NCI-H2107 (cell line): ENCODE results near the gene GALNTL6.
"Not testable (repeated sequence)": the region's sequence is repeated elsewhere in the genome, so short reads cannot be mapped to it uniquely, and the experiment has no call there.

Source experiments
- DNase-seq: peaks from one replicate; lab custom pipeline; 2025; lab: John Stamatoyannopoulos, UW

GALNTL6 gene

DNA sequence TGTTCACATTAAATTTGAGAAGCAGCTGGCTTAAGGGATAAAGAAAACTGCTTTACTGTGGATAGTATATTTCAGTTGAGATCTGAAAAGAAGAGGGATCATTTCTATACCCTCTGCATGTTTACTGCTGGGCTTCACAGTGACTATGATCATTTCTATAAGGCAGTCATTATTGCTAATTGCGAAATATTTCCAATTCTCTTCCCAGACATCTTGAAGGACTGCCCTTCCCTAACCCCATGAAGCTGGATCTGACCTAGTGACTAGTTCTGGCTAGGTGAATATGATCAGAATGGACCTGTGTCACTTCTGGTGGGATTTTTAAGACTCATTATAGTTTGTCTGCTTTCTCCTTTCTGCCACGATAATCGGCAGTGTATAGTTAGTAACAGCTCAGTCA, 848.9 kb downstream of the GALNTL6 start:
- no peak for DNase-seq

DNA sequence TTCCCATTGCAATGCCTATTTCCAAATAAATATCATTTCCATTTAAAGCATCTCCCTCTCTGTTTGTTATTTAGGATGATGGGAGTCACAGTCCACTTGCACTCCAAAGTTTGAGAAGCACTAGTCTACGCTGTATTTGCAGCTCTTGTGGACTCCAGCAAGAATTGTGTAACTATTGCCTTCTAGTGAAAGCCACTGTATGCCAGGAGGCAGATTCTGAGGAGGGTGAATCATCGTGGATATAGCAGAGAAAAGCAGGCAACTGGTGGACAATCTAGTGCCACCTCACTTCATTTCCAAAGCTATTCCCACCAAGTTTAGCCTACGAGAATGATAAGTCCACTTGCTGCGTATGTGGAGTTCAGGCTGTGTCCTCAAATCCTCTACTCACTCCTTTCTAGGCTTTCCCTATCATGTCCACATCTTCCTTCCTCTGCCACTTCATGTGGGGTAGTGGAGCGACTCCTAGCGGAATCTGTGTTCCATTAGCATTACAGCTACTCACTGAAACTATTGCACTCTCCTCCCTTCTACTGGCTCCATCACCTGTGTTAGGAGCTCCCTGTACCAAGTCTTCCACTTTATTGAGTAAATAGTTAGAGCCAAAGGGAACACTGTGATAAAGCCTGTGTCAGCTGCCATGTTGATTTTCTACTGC, 853.6 kb downstream of the GALNTL6 start:
- DNase-seq, result no peak

DNA sequence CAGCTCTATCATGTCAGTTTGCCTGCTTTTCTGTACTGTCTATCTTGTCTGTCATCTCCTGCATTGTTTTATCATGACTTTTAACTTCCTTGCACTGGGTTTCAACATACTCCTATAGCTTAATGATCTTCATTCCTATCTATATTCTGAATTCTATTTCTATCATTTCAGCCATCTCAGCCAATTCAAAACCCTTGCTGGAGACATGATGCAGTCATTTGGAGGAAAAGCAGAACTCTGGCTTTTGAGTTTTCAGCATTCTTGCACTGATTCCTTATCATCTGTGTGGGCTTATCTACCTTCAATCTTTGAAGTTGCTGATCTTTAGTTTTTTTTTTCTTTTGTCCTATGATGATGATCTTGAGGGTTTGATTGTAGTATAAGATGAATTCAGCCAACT, 861.6 kb downstream of the GALNTL6 start:
- no peak for DNase-seq

DNA sequence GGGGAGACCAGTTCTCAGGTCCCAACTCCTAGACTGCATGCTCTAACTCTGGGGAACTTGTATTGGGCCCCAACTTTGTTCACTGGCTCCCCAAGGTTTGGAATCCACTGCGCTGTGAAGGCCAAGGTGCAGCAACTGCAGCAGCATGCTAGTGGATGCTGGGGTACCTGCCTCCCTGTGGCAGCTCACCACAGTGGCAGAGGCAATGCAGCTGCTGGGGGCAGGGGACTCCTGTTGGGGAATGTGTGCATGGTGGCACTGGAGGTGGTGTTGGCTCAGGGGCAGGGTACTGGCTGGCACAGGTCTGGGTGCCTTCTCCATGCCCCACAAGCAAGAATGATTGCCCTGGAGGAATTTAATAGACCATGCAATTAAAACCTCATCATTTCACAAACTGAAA, 862.0 kb downstream of the GALNTL6 start:
- no peak for DNase-seq

DNA sequence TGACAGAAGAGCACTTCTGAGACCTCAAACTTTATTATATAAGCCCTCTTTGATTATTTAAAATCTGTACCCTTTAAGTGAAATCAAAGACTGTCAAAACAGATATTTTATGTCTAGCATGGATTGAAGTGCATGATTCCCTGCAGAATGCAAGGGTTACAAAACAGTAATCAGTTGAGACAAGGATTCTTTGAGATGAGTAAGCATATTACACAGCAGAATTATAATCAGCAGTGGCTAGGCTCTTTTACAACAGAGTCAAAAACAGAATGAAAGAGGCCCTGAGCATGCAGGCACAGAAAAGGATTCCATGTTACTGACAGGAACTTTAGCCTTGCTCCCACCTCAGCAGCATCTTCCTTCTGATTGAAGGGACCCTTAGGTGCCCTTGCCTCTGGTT, 867.5 kb downstream of the GALNTL6 start:
- no peak for DNase-seq

DNA sequence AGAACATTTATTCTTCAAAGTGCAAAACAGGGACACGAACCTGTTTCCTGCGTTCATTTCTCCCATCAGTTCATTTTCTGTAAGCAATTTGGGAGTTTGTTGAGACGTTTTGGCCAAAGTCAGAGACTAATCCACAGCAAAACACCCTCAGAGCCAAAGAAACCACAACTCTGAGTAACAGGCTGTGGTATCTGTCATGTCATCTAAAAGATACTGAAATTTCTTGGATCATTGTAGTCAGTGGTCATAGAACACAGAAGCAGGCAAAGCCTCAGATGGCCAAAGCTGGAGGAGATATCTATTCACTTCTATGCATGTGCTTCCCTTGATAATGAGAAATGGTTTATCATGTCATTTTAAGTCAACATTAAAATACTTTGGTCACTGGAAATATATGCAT, 869.8 kb downstream of the GALNTL6 start:
- DNase-seq, result no peak

DNA sequence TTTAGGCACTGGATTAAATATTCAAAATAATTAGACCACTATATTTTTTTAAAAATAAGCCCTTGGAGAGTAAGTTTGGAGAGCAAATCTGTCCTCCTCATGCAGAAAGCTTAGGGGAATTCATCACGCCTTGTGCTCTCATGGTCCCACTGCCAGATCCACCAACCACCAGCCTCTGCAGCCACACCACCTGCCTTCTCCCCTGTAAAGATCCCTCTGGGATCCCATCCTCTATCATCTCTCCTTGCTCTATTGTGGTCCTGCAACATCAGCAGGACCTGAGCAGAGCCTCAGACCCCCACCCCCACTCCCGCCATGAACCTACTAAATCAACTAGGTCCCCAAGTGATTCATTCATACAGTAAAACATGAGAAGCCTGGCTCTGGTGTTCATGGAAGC, 872.8 kb downstream of the GALNTL6 start:
- no peak for DNase-seq

DNA sequence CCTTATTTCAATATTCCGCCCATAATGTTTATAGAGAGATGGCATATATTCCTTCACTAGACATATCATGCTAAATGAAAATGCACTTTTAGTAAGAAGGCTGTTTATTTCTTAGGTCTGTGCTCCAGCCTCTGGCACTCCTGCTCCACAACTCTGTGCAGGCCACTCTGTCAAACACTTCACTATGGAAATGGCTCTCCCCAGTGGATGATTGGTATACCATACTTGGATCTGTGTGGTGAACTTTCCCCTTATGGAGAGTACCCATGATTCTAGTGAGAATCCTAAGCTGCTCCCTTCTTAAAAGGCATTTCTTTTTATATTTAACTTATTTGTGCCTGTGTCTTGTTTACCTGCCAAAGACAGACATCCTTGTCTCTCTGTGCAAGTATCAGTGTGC, 875.3 kb downstream of the GALNTL6 start:
- no peak for DNase-seq

DNA sequence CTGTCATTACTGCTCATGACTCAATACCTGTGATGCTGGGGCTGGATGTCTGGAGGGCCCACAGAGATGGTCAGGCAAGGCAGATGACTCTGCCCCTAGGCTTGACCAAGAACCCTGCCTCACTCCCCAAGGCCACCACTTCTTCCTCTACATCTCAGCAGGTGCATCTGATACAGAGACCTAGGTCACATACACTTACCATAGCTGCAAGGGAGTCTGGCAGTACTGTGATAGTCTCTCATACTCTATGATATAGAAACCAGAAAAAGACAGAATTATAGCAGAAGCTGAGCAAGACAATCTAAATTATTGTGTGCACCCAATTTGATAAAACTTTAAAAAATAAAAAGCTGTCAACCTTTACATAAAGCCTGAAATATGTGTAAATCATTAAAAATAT, 878.3 kb downstream of the GALNTL6 start:
- DNase-seq, result no peak

DNA sequence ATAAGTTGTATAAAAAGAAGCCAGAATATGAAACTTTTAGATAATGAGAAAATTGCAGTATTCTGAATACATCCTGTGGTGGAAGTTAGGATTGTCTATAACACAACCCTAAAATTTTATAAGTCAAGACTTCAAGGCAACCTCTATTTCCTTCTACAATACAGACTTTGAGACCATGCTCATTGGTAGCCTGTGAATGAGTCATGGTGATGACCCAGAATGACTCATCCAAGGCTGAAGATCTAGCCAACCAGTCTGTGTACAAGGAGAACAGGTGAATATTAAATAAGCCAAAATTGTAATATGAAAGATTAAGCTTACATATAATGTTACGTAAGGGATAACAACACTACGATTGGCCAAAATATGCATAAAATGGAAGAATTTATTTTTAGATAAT, 879.5 kb downstream of the GALNTL6 start:
- no peak for DNase-seq

DNA sequence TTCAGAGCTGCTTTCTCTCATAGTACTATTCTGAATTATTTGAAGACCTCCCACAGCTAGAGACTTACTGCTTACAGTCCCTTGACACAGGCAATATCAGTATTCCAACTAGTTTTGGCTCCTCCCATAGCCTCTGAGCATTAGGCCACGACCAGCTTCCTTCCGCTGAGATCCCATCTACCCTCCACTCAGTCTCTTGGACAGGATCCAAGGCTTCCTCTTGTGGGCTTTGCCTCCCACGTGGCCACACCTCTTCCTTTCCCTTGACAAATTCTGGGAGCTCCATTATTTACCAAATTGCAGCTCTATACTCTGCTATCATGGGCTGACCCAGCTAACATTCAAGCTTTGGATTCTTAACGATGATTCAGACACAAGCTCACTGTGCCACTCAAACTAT, 885.1 kb downstream of the GALNTL6 start:
- no peak for DNase-seq

DNA sequence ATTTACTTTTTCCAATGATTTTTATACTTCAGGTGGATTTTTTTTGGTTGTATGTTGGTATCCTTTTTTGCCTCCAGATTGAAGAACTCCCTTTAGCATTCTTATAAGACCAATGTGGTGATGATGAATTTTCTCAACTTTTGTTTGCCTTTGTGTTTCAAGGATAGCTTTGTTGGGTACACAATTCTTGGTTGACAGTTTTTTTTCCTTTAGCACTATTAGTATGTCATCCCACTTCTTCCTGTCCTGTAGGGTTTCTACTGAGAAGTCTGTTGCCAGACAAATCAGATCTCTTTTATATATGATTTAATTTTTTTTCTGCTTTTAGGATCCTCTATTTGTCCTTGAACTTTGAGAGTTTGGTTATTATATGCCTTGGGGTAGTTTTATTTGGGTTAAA, 892.4 kb downstream of the GALNTL6 start:
- no peak for DNase-seq

DNA sequence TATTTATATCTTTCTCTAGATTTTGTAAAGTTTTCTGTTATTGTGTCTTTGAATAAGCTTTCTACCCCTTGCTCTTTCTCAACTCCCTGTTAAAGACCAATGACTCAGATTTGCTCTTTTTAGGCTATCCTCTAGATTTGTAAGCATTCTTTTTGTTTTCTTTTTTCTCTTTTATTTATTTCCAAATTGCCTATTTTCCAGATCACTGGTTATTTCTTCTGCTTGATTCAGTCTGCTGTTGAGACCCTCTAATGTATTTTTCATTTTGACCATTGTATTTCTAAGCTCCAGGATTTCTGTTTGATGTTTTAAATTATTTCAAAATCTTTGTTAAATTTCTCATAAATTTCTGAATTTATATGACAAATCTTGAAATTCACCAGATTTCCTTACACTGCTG, 892.8 kb downstream of the GALNTL6 start:
- DNase-seq, result no peak

DNA sequence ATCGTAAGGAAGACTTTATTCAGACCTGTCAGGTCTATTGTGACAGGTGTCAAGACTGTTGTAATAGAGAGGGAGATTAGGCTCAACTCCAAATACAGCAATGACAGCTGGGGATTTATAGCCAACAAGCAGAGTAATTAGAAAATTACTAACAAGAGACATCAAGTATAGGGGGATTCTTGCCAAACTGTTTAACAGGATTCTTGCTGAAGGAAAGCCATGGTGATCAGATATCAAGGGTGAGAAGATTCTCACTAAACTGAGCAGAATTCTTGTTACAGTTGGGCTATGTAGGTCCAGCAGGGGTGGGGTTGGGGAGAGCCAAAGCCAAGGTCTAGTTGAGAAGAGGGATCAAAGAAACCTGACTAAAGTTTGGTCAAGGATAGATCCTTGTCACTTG, 894.4 kb downstream of the GALNTL6 start:
- no peak for DNase-seq

DNA sequence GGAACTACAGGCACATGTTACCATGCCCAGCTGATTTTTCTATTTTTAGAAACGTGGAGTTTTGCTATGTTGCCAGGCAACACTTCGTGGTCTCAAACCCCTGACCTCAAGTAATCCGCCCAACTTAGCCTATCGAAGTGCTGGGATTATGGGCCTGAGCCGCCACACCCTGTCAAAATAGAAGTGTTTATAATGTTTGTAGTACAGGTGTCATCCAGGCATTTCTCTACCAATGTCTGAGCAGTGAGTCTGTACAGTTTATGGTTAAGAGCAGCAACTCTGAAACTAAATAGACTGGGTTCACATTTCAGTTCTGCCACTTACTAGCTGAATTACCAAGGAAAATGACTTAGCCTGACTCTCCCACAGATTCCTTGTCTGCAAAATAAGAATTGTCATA, 895.0 kb downstream of the GALNTL6 start:
- DNase-seq, result no peak

DNA sequence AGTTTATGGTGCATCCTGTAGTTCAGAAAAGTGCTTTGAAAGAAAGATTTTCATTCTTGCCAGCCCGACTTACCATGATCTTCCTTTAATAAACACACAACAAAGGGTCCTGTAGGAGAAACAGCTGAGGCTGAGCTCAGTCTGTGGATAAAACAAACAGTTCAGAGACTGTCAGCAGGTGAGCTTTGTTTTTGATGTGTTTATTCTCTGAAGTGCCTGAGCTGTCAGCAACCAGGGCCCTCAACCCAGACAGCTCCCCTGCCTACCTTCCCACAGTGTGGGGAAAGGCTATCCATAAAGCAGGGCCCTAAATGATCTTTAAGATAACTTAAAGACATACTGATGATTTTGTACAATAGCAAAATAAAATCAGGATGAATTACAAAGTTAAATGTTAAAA, 896.2 kb downstream of the GALNTL6 start:
- DNase-seq, result no peak

DNA sequence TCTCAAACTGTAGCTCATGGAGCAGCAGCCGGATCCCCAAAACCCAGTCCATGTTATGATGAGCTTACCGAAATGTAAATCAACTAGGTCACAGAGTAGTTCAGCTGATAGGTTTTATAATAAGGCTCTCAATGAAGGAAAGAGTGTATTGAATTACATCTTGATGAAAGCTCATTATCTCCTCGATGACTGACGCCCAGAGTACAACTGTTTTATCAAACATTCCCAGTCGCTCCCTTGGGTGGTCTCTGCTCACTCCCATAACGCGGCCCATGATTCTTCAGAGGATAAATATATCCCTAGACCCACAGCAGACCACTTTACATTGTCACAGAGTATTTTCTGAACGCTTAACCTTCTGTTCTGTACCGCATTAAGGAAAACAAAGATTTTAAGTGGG, 903.1 kb downstream of the GALNTL6 start:
- DNase-seq, result no peak

DNA sequence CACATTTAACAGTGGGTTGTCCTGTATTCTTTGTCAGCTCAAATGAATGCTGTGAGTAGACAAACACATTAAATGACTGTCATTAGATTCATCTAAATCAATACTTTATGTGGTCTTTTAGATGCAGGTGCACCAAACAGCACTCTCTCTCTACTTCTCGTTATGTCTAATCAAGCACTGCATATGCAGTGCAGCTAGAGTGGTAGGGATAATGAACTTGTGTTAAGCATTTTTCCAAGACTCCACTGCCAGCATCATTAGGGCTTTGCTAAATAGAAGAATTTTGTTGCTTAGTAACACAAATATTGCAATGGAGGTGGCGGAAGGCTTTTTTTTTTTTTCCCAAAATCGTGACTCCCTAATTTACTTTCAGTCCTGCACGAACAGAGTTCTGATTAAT, 908.5 kb downstream of the GALNTL6 start:
- no peak for DNase-seq

DNA sequence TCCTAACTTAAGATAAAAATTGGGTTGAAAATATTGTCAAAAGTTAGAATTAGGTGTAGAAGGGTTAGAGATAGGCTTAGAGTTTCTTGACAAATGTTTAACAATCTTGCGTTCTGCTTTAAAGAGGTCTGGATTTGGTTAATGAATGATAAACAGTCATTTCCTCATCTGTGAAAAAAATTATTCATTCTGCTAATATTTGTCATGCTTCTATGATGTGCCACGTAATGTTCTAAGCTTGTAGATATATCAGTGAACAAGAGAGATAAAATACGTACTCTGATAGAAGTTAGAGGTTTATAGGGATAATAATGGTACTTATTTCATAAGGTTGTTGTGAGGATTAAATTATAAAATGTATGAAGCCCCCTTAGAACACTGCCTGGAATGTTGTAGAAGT, 912.4 kb downstream of the GALNTL6 start:
- no peak for DNase-seq

DNA sequence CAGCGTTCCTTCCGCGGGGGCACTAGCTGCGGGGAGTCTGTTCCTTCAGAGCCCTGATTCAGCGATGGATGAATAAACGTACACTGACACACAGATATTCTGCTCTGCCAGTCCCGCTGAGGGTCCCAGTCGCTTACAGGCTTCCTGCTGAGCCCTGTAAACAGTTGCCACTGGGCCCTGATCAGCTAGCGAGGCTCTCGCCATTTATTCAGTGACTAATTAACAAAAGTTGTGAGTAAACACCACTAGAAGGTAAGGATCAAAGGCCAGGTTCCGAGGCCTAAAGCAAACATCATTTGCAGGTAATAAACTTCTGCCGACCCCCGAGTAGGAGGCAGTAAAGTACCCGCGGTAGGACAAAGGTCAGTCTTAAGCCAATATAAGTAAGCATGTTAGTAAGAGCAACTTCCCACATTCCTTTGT, 912.8 kb downstream of the GALNTL6 start:
- no peak for DNase-seq

DNA sequence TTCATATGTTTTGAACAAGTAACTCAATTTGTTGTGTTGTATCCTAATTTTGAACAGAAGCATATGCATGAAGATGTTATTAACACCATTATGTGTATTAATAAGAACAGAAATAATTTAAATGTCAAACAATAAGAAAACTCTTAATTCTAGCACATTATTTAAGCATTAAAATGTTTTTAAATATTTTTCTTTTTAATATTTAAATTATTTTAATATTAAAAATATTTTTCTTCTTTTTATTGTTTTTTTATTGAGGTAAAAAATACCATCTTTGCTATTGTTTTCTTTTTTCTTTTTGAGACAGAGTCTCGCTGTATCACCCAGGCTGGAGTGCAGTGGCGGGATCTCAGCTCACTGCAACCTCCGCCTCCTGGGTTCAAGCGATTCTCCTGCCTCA, 914.4 kb downstream of the GALNTL6 start:
- DNase-seq, result no peak

DNA sequence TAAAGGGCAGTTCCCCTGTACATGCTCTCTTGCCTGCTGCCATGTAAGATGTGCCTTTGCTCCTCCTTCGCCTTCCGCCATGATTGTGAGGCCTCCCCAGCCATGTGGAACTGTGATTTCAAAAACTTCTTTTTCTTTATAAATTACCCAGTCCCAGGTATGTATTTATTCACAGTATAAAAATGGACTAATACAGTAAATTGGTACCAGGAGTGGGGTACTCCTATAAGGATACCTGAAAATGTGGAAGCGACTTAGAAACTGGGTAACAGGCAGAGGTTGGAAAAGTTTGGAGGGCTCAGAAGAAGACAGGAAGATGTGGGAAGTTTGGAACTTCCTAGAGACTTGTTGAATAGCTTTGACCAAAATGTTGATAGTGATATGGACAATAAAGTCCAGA, 920.4 kb downstream of the GALNTL6 start:
- DNase-seq, result not testable (repeated sequence)

DNA sequence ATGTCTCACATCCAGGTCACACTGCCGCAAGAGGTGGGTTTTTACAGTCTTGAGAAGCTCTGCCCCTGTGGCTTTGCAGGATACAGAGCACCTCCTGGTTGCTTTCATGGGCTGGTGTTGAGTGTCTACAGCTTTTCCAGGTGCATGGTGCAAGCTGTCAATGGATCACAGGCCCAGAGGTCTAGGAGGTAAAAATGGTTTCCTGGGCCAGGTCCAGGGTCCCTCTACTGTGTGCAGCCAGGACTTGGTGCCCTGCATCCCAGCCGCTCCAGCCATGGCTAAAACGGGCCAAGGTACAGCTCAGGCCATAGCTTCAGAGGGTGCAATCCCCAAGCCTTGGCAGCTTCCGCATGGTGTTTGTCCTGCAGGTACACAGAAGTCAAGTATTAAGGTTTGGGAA, 921.4 kb downstream of the GALNTL6 start:
- DNase-seq, result no peak

DNA sequence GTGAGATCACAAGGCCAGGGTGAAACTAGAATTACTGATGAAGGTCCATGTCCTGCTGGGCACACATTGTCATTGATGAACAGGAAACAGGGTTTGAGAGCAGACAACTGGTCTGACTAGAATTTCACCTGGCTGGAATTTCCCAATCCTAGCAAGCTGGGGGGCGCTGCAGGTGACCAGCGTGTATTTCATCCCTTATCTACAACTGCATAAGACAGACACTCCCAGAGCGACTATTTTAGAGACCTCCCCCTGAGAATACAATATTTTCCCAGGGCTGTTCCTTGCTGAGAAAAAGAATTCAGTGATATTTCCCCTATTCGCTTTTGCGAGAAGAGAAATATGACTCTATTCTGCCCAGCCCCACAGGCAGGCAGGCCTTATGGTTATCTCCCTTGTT, 922.8 kb downstream of the GALNTL6 start:
- DNase-seq, result no peak

DNA sequence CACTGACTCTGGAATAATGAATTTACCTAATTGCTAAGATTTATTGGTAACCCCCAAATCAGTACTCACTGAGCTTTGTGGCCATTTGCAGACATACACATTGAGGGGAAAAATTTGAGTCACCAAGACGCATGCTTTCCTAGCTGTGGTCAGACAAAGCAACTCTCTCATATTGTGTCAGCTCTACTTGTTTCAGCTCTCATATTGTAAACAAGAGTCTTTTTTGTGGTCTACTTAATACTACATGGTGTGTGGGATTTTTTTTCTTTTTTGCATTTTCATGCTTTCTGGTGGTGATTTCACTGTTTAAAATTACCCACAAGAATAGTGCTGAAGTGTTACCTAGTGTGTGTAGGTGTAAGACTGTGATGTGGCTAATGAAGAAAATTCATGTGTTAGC, 927.2 kb downstream of the GALNTL6 start:
- no peak for DNase-seq
